Stimulated activated CD4-positive, alpha-beta T cell treated with anti-CD3 and anti-CD28 coated beads, Interleukin-4, amount 100 ng/mL, for 1 hour (primary cell): ENCODE results near the gene ATP6V0E2.
"Not testable (repeated sequence)": the region's sequence is repeated elsewhere in the genome, so short reads cannot be mapped to it uniquely, and the experiment has no call there.

Experiments
- DNase-seq: peaks from one replicate; pipeline ENCODE4 v3.0.0-alpha.2; 2020

Gene ATP6V0E2

GRCh38 chr7:149873074-149873969 is at the start of gene ATP6V0E2:
Gene ATP6V0E2, plus strand, starts transcription at chr7:149873969. Its CDS starts 97 bp downstream, at chr7:149874066.
- DNase-seq: peak; percentile 94

- no peak for DNase-seq
These were observed 49.4 kb upstream of the ATP6V0E2 start for GRCh38 chr7:149824301-149824741.

DNA sequence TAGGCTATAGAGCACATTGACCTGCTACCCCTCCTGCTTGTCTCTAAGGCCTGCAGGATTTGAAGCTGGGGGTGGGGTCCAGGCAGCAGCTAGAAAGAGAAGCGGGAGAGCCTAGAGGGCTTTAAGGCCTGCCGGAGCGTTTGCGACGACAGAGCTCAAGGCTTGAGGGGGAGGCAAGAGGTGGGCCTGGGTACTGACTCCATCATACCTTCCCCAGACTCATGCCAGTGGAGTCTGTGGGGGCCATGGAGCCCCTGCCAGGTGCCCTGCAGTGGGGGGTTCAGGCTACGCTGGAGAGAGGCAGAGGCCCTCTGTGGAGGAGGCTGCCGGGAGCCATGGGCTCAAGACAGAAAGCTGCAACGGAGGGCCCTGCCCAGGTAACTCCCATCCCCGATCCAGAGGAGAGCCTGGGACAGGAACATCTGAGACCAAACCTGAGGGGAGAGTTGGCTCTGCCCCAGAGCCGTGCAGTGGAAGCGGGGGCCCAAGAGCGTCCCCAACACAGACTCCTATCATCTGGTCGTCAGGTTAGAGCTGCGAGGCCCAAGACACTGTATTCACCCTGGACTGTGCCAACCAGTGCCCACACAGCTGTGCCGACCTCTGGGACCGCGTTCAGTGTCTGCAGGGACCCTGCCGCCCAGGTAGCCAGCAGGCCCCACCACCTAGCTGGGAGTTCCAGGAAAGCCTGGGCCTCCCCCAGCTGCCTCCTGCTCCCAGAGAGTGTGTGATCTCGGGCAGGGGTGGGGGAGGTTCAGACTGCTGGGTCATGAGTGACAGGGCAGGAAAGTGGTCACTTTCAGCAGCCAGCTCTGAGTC is 48.8 kb upstream of the ATP6V0E2 start:
- no peak for DNase-seq

GRCh38 chr7:149825567-149826343 is 48.0 kb upstream of the ATP6V0E2 start:
- DNase-seq: no peak

GRCh38 chr7:149826344-149827088 is 47.3 kb upstream of the ATP6V0E2 start:
- DNase-seq: no peak

GRCh38 chr7:149827089-149827981 is 46.4 kb upstream of the ATP6V0E2 start:
- no peak for DNase-seq

DNA sequence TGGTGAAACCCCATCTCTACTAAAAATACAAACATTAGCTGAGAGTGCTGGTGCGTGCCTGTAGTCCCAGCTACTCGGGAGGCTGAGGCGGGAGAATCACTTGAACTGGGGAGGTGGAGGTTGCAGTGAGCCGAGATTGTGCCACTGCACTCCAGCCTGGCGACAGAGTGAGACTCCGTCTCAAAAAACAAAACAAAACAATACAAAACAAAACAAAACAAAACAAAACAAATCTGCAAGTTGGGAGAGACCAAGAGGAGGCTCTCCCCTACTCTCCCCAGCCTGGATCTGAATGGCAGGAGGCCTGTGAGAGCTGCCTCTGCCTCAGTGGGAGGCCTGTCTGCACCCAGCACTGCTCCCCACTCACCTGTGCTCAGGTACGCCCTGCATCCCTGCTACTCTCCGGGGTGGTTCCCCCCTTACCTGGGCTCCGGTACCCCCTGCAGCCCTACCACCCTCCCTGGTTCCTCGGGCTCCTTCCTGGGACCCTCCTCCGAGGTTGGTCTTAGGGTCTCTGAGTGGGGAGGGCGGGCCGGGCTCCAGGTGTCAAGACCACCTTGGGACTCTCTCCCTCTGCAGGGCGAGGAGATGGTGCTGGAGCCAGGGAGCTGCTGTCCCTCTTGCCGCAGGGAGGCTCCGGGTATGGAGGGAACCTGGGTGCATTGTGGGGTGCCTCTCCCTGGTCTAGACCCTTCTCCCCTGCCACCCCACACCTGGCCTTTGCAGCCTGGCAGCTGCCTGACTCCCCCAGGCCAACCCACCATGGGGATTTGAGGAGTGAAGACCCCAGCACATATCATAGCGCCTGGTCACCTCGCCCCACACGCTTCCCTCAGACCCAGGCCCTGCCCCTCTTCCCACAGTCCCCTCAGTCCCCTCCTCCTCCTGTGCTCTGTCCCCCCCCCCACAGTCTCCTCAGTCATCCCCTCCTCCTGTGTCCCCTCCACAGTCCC is 45.1 kb upstream of the ATP6V0E2 start:
- DNase-seq: no peak

DNA sequence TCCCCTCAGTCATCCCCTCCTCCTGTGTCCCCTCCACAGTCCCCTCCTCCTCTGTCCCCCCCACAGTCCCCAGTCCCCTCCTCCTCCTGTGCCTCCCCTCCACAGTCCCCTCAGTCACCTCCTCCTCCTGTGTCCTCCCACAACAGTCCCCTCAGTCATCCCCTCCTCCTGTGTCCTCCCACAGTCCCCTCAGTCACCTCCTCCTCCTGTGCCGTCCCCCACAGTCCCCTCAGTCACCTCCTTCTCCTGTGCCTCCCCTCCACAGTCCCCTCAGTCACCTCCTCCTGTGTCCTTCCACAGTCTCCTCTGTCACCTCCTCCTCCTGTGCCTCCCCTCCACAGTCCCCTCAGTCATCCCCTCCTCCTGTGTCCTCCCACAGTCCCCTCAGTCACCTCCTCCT is 43.2 kb upstream of the ATP6V0E2 start:
- not testable (repeated sequence) for DNase-seq

DNA sequence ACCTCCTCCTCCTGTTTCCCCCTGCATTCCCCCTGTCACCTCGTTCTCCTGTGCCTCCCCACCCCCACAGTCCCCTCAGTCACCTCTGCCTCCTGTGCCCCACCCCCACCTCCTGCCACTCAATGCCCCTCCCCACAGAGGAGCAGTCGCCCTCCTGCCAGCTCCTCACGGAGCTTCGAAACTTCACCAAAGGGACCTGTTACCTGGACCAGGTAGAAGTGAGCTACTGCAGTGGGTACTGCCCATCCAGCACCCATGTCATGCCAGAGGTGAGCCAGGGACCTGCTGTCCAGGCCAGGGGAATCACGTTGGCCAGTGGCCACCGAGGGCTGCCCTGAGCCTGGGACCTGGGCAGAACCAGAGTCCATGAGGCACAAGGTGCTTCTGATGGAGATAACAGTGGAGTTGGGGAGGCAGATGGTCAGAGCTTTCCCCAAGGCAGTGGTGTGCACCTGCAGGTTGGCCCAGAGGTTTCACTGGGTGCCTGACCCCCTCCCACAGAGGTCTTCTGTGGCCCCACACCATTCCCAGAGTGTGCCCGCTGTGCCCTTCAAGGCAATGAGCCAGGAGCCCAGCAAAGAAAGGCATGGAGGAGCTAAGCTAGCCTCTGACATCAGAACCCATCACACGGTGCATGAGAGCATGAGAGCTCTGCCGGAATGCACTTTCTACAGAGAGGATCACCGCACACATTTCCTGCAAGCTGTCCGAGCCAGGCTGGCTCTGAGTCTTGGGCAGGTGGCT is 42.6 kb upstream of the ATP6V0E2 start:
- DNase-seq: no peak

GRCh38 chr7:149831741-149832219 is 42.0 kb upstream of the ATP6V0E2 start:
- DNase-seq: no peak

DNA sequence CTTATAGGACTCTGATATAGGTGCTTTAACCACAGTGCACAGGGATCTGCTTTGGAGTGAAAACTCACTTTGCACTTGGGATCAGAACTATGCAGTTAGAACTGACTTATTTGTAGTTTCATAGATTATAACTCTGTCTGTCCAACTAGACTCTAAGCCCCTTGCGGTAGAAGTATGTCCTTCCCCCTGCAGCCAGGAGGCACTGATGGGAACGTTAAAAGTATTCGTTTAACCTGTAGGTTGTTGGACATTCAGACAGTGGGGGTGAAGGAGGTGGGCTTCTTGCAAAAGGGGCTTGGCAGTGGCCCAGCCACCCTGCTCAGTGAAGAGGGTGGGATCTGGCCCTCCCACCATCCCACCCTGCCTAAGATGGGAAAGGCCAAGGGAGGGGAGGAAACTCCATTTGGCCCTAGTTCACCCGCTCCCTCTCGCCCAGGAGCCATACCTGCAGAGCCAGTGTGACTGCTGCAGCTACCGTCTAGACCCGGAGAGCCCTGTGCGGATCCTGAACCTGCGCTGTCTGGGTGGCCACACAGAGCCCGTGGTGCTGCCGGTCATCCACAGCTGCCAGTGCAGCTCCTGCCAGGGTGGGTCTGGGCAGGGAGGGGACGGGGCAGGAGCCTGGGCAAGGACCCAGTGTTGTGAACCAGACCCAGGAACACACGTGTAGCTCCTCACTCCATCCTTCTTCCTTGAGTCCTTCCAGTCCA is 41.3 kb upstream of the ATP6V0E2 start:
- DNase-seq: no peak

DNA sequence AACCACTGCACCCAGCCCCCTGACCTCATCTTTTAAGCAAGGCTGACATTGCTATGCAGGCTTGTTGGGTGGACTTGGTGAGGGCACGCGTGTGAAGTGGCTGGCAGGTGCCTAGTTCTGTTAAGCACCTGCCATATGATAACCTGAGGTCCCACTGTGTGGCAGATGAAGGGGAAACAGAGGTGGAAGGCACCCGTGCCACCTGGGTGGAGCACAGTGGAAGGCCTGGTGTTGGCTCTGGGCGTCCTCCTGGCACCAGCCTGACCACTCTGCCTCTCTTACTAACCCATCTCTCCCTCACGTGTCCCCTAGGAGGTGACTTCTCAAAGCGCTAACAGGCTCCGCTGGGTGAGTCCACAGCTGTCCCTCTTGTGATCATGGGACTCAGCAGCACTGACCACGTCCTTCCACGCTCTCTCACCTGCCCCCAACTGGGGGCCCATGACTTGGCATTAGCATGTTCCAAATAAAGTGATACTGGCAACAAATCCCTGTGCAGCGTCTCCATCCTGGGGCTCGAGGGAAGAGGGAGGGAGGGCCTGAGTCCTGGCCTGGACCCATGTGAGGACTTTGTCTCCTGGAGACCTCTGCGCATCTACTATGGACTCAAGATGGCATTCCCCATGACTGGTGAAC is 40.2 kb upstream of the ATP6V0E2 start:
- DNase-seq: no peak

DNA sequence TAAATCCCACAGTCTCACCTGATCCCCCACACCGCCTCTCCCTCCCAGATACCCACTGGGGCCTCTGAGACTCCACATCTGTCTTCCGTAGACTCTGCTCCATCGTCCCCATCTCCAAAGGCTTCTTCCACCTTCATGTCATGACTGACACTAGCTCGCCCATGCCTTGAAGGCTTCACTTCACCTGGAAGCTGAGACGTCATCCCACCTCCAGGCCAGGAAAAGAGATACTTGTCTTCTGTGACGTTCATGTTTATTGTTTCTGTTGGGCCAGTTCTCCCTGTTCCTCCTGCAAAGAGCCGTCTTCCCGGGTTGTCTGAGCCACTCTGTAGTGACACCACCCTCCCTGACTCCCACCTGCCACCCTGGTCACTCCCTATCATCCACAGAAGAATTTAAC is 39.2 kb upstream of the ATP6V0E2 start:
- no peak for DNase-seq

GRCh38 chr7:149836434-149836833 is 37.3 kb upstream of the ATP6V0E2 start:
- no peak for DNase-seq

- no peak for DNase-seq
These were observed 36.1 kb upstream of the ATP6V0E2 start for GRCh38 chr7:149837564-149838223.

DNA sequence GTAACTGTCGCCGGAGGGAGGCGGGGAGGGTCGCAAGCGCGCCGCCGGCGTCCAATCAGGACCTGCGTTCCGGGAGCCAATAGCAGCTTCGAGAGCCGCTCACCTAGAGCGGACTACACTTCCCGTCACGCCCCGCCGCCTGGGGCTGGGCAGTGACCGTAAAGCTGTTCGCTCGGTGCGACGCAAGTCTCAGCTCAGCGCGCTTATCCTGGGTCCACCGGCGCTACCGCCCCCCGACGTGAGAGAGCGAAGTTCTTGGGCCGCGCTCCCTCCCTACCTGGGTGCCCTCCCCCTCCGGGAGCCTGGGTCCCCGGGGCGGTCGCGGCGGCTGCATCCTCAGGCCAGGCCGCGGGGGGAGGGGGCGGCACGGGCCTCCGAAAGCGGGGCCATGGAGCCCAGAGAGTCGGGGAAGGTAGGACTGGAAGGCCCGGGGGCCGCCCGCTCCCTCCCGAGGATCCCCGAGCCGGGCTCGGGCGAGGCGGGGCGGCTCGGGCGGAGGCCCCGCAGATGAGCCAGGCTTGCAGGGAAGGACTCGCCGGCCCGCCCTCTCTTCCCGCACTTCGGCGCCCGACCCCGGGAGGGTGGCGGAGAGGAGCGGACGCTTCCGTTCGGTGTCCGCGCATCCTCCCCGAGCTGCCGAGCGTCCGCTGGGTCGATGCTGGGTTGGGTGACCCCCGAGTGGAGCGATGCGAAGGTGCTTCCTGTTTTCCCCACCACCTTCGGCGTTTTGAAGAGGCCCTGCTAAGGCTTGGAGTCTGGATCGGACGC is 35.4 kb upstream of the ATP6V0E2 start, which contains the start of gene ZNF862:
TSS of gene ZNF862 (plus strand) at position 152 of the 768 bp plus-strand sequence. CDS start at position 389, 237 bp downstream.
- DNase-seq: peak; percentile 97
